ENCODE data around the gene DHRS7B. TPM values are rescaled to one million over a fixed set of nuclear protein-coding genes. Genes with fewer than 3 reads are reported as not detected.
"Not testable (repeated sequence)": the region's sequence is repeated elsewhere in the genome, so short reads cannot be mapped to it uniquely, and the experiment has no call there.

Gene DHRS7B
- total and polyA plus RNA-seq, 11 donors: 20.2 to 45.2 (median 35.7) TPM

- ATAC-seq: no peak
- intact Hi-C loops (cut with DNase I): no loop called here
Measured at GRCh38 chr17:21113049-21113690, 13.6 kb upstream of the DHRS7B start.

DNA sequence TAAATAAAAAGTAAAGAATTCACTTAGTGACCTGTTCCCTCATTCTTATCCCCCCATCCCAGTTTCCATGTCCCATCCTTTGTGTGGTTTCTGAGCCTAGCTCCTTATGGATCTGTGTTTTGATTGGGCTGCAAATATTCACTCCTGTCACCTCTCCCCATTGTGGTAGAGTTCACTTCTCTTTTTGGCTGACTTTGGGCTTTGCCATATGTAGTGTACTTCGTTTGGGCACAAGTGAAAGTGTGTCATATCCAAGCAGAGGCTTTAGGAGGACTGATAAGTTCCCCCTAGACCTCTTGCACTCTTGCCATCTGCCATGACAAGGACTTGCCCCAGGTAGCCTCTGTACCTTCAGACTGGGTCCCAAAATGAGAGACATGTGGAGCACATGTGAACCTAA is 13.0 kb upstream of the DHRS7B start:
- ATAC-seq (no peak), DNase-seq (no peak)
- intact Hi-C loops (cut with DNase I): no loop called here
- Histone ChIP-seq H3K36me3 (no peaks in the 10 kb centered on the region), H3K4me3 (no peak overlapping the region), H3K27ac (no peak overlapping the region), H3K9me3 (no peaks in the 10 kb centered on the region), H3K27me3 (no peaks in the 10 kb centered on the region), H3K4me1 (peaks cover 0 to 7% (median 0%) of the 10 kb centered on the region in 12 donors)
- 39 to 61% (median 51%) methylated on average over 1 of the region's 1 CpG for WGBS, 4 donors
- no peak for TF ChIP-seq POLR2A (IDR thresholded peaks at IDR 0.05)
- TF ChIP-seq, protein P1, sequence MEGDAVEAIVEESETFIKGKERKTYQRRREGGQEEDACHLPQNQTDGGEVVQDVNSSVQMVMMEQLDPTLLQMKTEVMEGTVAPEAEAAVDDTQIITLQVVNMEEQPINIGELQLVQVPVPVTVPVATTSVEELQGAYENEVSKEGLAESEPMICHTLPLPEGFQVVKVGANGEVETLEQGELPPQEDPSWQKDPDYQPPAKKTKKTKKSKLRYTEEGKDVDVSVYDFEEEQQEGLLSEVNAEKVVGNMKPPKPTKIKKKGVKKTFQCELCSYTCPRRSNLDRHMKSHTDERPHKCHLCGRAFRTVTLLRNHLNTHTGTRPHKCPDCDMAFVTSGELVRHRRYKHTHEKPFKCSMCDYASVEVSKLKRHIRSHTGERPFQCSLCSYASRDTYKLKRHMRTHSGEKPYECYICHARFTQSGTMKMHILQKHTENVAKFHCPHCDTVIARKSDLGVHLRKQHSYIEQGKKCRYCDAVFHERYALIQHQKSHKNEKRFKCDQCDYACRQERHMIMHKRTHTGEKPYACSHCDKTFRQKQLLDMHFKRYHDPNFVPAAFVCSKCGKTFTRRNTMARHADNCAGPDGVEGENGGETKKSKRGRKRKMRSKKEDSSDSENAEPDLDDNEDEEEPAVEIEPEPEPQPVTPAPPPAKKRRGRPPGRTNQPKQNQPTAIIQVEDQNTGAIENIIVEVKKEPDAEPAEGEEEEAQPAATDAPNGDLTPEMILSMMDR (IDR thresholded peaks at IDR 0.05): no peak

More at GRCh38 chr17:21113049-21113690, 13.6 kb upstream of the DHRS7B start:
- 60 to 68% (median 68%) methylated on average over 5 of the region's 5 CpGs for WGBS, 4 donors
- peaks cover 0 to 7% (median 0%) of the 10 kb centered on the region in 12 donors for H3K4me1 ChIP-seq
- no peaks in the 10 kb centered on the region for H3K36me3 ChIP-seq
- H3K27me3 ChIP-seq: no peaks in the 10 kb centered on the region
- TF ChIP-seq, protein P1 (IDR thresholded peaks at IDR 0.05): no peak
- TF ChIP-seq POLR2A (IDR thresholded peaks at IDR 0.05): no peak
- DNase-seq: no peak
- H3K4me3 ChIP-seq: no peak overlapping the region
- H3K9me3 ChIP-seq: no peaks in the 10 kb centered on the region
- no peak overlapping the region for H3K27ac ChIP-seq

GRCh38 chr17:21114791-21115190 is 12.0 kb upstream of the DHRS7B start:
- H3K27ac ChIP-seq, H3K4me3 ChIP-seq, DNase-seq, ATAC-seq, H3K27me3 ChIP-seq, H3K36me3 ChIP-seq, H3K9me3 ChIP-seq: not testable (repeated sequence)
- WGBS, 4 donors: 82 to 94% (median 84%) methylated on average over 4 of the region's 4 CpGs
- peaks cover 0 to 15% (median 0%) of the 10 kb centered on the region in 12 donors for H3K4me1 ChIP-seq
- intact Hi-C loops (cut with DNase I): loop anchor here in 6 of 10 donors (5.0 kb wide), 2 partner anchors 338 to 398 kb away; no protein-coding TSS in a partner anchor

DNA sequence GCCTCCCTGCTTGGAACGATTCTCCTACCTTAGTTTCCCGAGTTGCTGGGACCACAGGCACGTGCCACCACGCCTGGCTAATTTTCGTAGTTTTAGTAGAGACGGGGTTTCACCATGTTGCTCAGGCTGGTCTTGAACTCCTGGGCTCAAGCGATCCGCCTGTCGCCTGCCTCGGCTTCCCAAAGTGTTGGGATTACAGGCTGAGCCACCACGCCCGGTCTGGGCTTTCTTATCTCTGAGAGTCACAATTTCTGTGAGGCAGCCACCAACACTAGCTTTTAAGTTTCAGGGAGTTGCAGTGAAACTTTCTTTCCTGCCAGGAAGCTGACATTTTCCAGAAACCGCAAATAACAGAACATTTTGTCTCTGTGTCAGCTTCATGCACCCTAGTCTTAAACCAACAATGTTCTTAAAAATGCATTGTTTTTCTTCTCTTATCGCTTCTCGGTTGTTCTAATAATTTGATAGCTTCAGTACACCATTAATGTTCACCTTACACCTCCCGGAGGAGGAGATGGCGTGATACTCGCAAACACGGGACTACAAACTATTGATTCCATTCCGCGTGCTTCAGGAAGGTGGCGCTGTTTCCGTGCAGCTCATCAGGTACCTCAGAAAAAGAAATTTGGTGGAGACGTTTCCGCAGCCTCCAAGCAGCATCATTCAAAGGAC is 7.4 kb upstream of the DHRS7B start:
- Histone ChIP-seq H3K9me3 (no peaks in the 10 kb centered on the region), H3K27me3 (no peaks in the 10 kb centered on the region), H3K36me3 (no peaks in the 10 kb centered on the region), H3K4me1 (peaks cover 0 to 19% (median 4%) of the 10 kb centered on the region in 12 donors), H3K27ac (peak overlapping the region in 2 of 12 donors; percentile 58 to 68), H3K4me3 (peak overlapping the region in 4 of 12 donors; percentile 8 to 31 (median 17))
- DNase-seq: peak; percentile 67 to 75 (median 70)
- 31 to 32% (median 31%) methylated on average over 25 of the region's 25 CpGs for WGBS, 4 donors
- ATAC-seq: peak; percentile 47 to 86 (median 79)
- no peak for TF ChIP-seq POLR2A (IDR thresholded peaks at IDR 0.05)
- TF ChIP-seq, protein P1 (IDR thresholded peaks at IDR 0.05): peak; percentile 73 to 88 (median 78)
- intact Hi-C loops (cut with DNase I): loop anchor here in 7 of 10 donors (2.0 to 5.0 kb wide), 4 partner anchors 77 to 393 kb away; partner anchors contain the start of genes TMEM11 (in 1 of the 7) and USP22 (in 1 of the 7)

Data from heart left ventricle (tissue), 16 donors.